IPS DF 19.7 (cell line): Measurements from ENCODE around the gene TNFAIP2.

Experiments used
- DNase-seq: peaks from one replicate; pipeline ENCODE4 v3.0.0-alpha.2; 2013; ENCODE audit warnings: low read depth, low spot score

The TNFAIP2 gene

GRCh38 chr14:103122585-103122946, 695 bp upstream of the TNFAIP2 start:
- DNase-seq, result no peak

GRCh38 chr14:103123634-103124500, 606 bp downstream of the TNFAIP2 start:
- DNase-seq, result no peak

GRCh38 chr14:103124501-103125001, 1.3 kb downstream of the TNFAIP2 start:
- no peak for DNase-seq

GRCh38 chr14:103125098-103126070, 2.1 kb downstream of the TNFAIP2 start:
- DNase-seq, result no peak

DNA sequence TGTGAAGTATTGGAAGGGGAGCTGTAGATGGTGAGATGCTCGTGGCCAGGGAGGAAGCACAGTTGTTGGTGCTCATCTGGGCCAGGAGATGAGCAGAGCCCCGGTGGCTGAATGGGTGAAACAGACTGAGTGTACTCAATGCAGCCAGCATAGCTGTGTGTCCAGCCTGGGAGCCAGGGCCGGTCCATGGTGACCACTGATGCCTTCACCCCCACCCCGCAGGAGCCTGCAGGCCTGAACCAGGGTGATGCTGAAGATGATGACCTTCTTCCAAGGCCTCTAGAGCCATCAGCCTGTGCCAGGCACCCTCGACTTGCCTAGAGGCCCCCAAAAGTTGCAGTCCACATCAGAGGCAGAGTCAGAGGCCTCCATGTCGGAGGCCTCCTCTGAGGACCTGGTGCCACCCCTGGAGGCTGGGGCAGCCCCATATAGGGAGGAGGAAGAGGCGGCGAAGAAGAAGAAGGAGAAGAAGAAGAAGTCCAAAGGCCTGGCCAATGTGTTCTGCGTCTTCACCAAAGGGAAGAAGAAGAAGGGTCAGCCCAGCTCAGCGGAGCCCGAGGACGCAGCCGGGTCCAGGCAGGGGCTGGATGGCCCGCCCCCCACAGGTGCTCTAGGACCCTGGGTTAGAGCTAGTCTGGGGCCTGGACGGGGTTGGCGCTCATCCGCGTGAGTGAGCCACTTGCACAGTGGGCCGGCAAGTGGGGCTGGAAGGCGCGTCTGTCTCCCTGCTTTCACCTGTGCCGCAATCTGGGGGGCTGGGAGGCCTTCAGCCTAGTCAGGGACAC, 3.0 kb downstream of the TNFAIP2 start:
- DNase-seq, result no peak

DNA sequence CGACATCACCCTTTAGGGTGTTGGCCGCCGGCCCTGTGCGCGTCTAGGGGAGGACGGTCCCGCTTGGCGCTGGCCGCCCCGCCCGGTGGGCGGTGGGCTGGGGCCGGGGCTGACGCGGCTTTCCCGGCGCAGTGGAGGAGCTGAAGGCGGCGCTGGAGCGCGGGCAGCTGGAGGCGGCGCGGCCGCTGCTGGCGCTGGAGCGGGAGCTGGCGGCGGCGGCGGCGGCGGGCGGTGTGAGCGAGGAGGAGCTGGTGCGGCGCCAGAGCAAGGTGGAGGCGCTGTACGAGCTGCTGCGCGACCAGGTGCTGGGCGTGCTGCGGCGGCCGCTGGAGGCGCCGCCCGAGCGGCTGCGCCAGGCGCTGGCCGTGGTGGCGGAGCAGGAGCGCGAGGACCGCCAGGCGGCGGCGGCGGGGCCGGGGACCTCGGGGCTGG, 3.6 kb downstream of the TNFAIP2 start:
- no peak for DNase-seq

- no peak for DNase-seq
These were observed 4.1 kb downstream of the TNFAIP2 start for GRCh38 chr14:103127356-103127755.

- DNase-seq, result no peak
These were observed 4.8 kb downstream of the TNFAIP2 start for GRCh38 chr14:103127861-103128598.

DNA sequence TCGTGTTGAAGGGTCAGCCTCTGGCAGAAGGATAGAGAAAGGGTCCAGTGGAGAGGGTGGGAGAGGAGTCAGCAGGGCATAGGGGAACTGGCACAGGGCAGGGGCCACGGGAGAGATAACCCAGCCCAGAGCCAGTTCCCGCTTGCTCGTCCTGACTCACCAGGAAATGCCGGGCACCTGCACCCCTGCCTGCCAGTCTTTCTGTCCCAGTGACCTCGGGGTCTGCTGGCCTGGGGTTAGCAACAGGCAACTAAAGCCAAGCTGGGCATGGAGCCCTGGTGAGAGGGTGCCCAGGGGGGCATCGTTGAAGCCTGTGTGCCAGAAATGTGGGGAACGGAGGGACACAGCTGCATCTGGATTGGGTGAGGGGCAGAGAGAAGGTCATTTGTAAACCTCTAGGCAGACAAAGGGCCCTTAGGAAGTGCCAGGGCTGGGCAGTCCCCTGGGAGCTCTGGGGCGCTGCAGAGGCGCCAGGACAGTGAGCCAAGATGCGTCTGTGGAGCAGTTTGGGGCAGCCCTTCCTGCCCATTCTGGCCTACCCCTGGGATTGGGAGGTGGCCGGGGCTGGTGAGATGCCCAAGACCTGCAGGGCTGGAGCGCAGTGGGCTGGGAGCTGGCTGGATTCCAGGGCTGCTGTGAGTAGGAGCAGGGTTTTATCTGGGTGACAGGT, 5.5 kb downstream of the TNFAIP2 start:
- DNase-seq, result no peak

- no peak for DNase-seq
These were observed 6.2 kb downstream of the TNFAIP2 start for GRCh38 chr14:103129301-103130016.

GRCh38 chr14:103130017-103130764, 6.9 kb downstream of the TNFAIP2 start:
- no peak for DNase-seq

DNA sequence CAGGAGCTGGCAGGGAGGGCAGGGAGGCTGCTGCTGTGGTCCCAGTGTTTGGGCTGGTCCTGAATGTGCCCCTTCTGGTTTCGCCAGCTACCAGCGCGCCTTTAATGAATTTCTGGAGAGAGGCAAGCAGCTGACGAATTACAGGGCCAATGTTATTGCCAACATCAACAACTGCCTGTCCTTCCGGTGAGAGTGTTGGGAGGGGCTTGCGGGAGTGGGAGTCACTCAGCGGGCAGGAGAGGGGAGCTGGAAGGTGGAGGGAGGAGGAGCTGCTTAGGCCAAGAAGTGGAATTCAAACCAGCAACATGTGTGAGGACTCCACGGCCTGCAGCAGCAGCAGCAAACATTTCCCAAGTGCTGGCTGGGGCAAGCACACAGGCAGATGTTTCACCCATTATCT, 7.7 kb downstream of the TNFAIP2 start:
- no peak for DNase-seq

GRCh38 chr14:103131580-103131979, 8.3 kb downstream of the TNFAIP2 start:
- no peak for DNase-seq

- no peak for DNase-seq
These were observed 9.3 kb downstream of the TNFAIP2 start for GRCh38 chr14:103132381-103133209.

- no peak for DNase-seq
These were observed 10.2 kb downstream of the TNFAIP2 start for GRCh38 chr14:103133210-103134140.

DNA sequence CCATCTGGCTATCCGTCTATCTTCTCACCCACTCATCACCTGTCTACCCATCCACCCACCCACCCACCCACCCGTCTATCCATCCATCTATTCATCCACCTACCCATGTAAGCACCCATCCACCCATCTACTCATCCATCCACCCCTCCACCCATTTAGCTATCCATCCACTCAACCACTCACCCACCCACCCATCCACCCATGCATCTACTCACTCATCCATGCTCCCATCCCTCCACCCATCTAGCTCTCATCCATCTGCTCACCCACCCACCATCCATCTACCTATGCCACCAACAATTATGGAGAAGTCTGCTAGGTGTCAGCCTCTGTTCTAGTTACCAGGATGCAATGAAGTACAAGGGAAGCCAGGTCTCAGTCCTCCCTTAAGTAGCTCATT, 11.1 kb downstream of the TNFAIP2 start:
- no peak for DNase-seq

DNA sequence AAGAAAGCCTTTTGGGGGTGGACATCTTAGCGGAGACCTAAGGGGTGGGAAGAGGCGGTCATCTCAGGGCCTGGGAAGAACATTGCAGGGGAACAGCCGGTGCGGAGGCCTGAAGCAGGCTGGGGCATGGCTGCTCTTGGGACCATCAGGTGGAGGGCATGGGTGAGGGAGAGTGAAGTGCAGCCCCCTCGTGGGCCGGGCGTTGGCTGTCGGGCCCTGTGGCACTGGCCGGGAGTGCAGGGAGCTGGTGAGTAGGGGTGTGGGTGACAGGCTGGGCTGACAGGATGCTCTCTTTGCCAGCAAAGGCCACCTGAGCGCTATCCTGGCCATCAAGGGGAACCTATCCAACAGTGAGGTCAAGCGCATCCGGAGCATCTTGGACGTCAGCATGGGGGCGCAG, 11.7 kb downstream of the TNFAIP2 start:
- no peak for DNase-seq
